Measurements from ENCODE around the gene CDK6. TPM values are rescaled to one million over a fixed set of nuclear protein-coding genes. Genes with fewer than 3 reads are reported as not detected.
"Not testable (repeated sequence)": the region's sequence is repeated elsewhere in the genome, so short reads cannot be mapped to it uniquely, and the experiment has no call there.

The CDK6 gene
- total RNA-seq, 2 experiments from 2014 or later, result 130 to 138 TPM

GRCh38 chr7:92874567-92874966, 38.2 kb upstream of the CDK6 start:
- ATAC-seq (no peak), DNase-seq (no peak)
- Mint-ChIP-seq H3K4me3 (no peak overlapping the region), H3K36me3 (ENCODE audit: low read depth) (peaks cover 9% of the 10 kb centered on the region), H3K27ac (no peak overlapping the region), H3K4me1 (ENCODE audit: low read depth) (peaks cover 32% of the 10 kb centered on the region), H3K27me3 (peaks cover 12% of the 10 kb centered on the region), H3K9me3 (peaks cover 6% of the 10 kb centered on the region)
- POLR2A ChIA-PET, result no interaction called here
- intact Hi-C loops (cut with micrococcal nuclease), result no loop called here
- TF ChIP-seq CTCF (IDR thresholded peaks at IDR 0.05), result no peak
- CTCF ChIA-PET, result interaction anchor here (1.6 kb wide), 1 partner anchor 10 kb away, joined by 6 read pairs; no protein-coding TSS in a partner anchor

GRCh38 chr7:92873776-92874175, 37.4 kb upstream of the CDK6 start:
- no peak for ATAC-seq
- no peak for TF ChIP-seq CTCF (IDR thresholded peaks at IDR 0.05)
- H3K9me3 Mint-ChIP-seq, result peaks cover 14% of the 10 kb centered on the region
- POLR2A ChIA-PET, result no interaction called here
- intact Hi-C loops (cut with micrococcal nuclease), result no loop called here
- CTCF ChIA-PET, result interaction anchor here (1.6 kb wide), 1 partner anchor 9 kb away, joined by 4 read pairs; no protein-coding TSS in a partner anchor
- no peak overlapping the region for H3K4me3 Mint-ChIP-seq
- H3K36me3 Mint-ChIP-seq (ENCODE audit: low read depth), result peaks cover 14% of the 10 kb centered on the region
- H3K4me1 Mint-ChIP-seq (ENCODE audit: low read depth), result peaks cover 32% of the 10 kb centered on the region
- peaks cover 8% of the 10 kb centered on the region for H3K27me3 Mint-ChIP-seq
- DNase-seq, result no peak
- H3K27ac Mint-ChIP-seq, result no peak overlapping the region

- ATAC-seq, result no peak
- ChIA-PET POLR2A (no interaction called here), CTCF (interaction anchor here (0.8 to 1.6 kb wide), 2 partner anchors 8 to 33 kb away, joined by 3 to 4 read pairs; no protein-coding TSS in a partner anchor)
- Mint-ChIP-seq H3K27ac (no peak overlapping the region), H3K4me1 (ENCODE audit: low read depth) (peaks cover 32% of the 10 kb centered on the region), H3K4me3 (no peak overlapping the region), H3K9me3 (peaks cover 21% of the 10 kb centered on the region), H3K36me3 (ENCODE audit: low read depth) (peaks cover 20% of the 10 kb centered on the region), H3K27me3 (peaks cover 7% of the 10 kb centered on the region)
- no peak for DNase-seq
- TF ChIP-seq CTCF (IDR thresholded peaks at IDR 0.05), result no peak
- intact Hi-C loops (cut with micrococcal nuclease), result no loop called here
These were observed 36.3 kb upstream of the CDK6 start for GRCh38 chr7:92872701-92873100.

GRCh38 chr7:92868683-92869293, 32.4 kb upstream of the CDK6 start:
- Mint-ChIP-seq H3K27ac (no peak overlapping the region), H3K27me3 (peaks cover 7% of the 10 kb centered on the region), H3K36me3 (ENCODE audit: low read depth) (peaks cover 21% of the 10 kb centered on the region), H3K4me1 (ENCODE audit: low read depth) (peaks cover 5% of the 10 kb centered on the region), H3K9me3 (peaks cover 29% of the 10 kb centered on the region), H3K4me3 (no peak overlapping the region)
- TF ChIP-seq CTCF (IDR thresholded peaks at IDR 0.05), result no peak
- ATAC-seq (no peak), DNase-seq (no peak)
- ChIA-PET CTCF (no interaction called here), POLR2A (no interaction called here)
- intact Hi-C loops (cut with micrococcal nuclease), result no loop called here

DNA sequence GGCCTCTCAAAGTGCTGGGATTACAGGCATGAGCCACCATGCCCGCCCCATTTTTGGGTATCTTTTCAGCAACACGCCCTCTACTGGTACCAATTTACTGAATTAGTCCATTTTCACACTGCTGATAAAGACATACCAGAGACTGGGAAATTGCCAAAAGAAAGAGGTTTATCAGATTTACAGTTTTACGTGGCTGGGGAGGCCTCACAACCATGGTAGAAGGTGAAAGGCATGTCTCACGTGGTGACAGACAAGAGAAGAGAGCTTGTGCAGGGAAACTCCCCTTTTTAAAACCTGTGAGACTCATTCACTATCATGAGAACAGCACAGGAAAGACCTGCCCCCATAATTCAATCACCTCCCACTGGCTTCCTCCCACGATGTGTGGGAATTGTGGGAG, 27.8 kb upstream of the CDK6 start:
- Mint-ChIP-seq H3K9me3 (peaks cover 24% of the 10 kb centered on the region), H3K36me3 (ENCODE audit: low read depth) (peaks cover 12% of the 10 kb centered on the region)
- H3K27ac Mint-ChIP-seq; H3K4me3 Mint-ChIP-seq; POLR2A ChIA-PET; H3K4me1 Mint-ChIP-seq (ENCODE audit: low read depth); H3K27me3 Mint-ChIP-seq; intact Hi-C loops (cut with micrococcal nuclease): not testable (repeated sequence)
- peak; percentile 47 for ATAC-seq
- peak; percentile 33 for TF ChIP-seq CTCF (IDR thresholded peaks at IDR 0.05)
- CTCF ChIA-PET, result interaction anchor here (1.2 to 1.6 kb wide), 3 partner anchors 9 to 11 kb away, joined by 4 to 6 read pairs (median 6); no protein-coding TSS in a partner anchor
- DNase-seq, result peak; percentile 34

Measured in activated CD8-positive, alpha-beta T cell treated with anti-CD3 and anti-CD28 coated beads for 36 hours (primary cell).